Measurements from ENCODE around the gene BEST4. TPM values are rescaled to one million over a fixed set of nuclear protein-coding genes. Genes with fewer than 3 reads are reported as not detected.

BEST4 gene
- total and polyA plus RNA-seq, 2 of the 8 experiments (the other 6 are each of a cell fraction or from before 2014, with no cell fraction given): 0.76 to 1.4 TPM

- Histone ChIP-seq H3K14ac (ENCODE audit: insufficient read length) (no peak overlapping the region), H4K20me1 (replicated peaks in 1 of 2; ENCODE audit: control insufficient read depth in 1 of 2, insufficient read depth in 2 of 2, low read length in 2 of 2) (no peaks in the 10 kb centered on the region), H3K4me2 (ENCODE audit: insufficient read depth in 1 of 2, low read depth in 2 of 2, low read length in 2 of 2) (no peak overlapping the region; a peak in 1 of 4 replicates), H2BK20ac (ENCODE audit: low read length) (no peak overlapping the region), H2BK12ac (ENCODE audit: low read depth, low read length) (no peak overlapping the region), H3K79me2 (ENCODE audit: control insufficient read depth in 1 of 2, insufficient read depth in 2 of 2, low read length in 2 of 2) (no peaks in the 10 kb centered on the region), H2BK120ac (replicated peaks; ENCODE audit: low read depth, low read length) (no peak overlapping the region), H3K4me1 (replicated peaks in 1 of 4; ENCODE audit: control insufficient read depth in 3 of 4, insufficient read depth in 4 of 4, low read length in 3 of 4) (peaks cover 0 to 8% (median 3%) of the 10 kb centered on the region in 4 experiments; a peak in 6 of 7 replicates), H4K5ac (ENCODE audit: insufficient read length, low read depth, low read length) (no peak overlapping the region), H3K4ac (replicated peaks; ENCODE audit: insufficient read length, low read depth, low read length) (no peak overlapping the region), H2AFZ (ENCODE audit: low read length) (no peak overlapping the region), H3K4me3 (ENCODE audit: extremely low read depth in 1 of 4, insufficient read depth in 2 of 4, low read depth in 3 of 4, low read length in 4 of 4) (no peak overlapping the region), H4K8ac (ENCODE audit: extremely low read depth, insufficient read depth, low read length) (peak overlapping the region; percentile 63; the same call in 1 of the 2 replicates), H3K56ac (replicated peaks; ENCODE audit: insufficient read length, low read depth, low read length) (no peak overlapping the region), H3K23ac (ENCODE audit: insufficient read length) (no peak overlapping the region), H2AK5ac (ENCODE audit: low read depth, low read length) (no peak overlapping the region), H2BK5ac (ENCODE audit: low read depth, low read length) (no peak overlapping the region), H2BK15ac (ENCODE audit: low read length) (peak overlapping the region; percentile 61; the same call in 1 of the 2 replicates), H3K27ac (ENCODE audit: low read depth, low read length) (no peak overlapping the region), H3K27me3 (replicated peaks in 1 of 4; ENCODE audit: control insufficient read depth in 3 of 4, extremely low read depth in 1 of 4, insufficient read depth in 3 of 4, low read length in 3 of 4) (no peaks in the 10 kb centered on the region), H3K9ac (replicated peaks in 1 of 4; ENCODE audit: extremely low read depth in 1 of 4, low read depth in 3 of 4, low read length in 3 of 4) (no peak overlapping the region), H3K18ac (ENCODE audit: extremely low read depth, low read length) (no peak overlapping the region; the same call in 1 of the 2 replicates), H4K91ac (replicated peaks; ENCODE audit: insufficient read length, low read length) (no peak overlapping the region), H3K79me1 (ENCODE audit: low read depth, low read length) (no peaks in the 10 kb centered on the region), H3K23me2 (ENCODE audit: low read depth, low read length) (no peaks in the 10 kb centered on the region), H3K9me3 (ENCODE audit: insufficient read depth in 2 of 2, low read depth in 1 of 2, low read length in 1 of 2) (no peaks in the 10 kb centered on the region), H3K36me3 (ENCODE audit: control insufficient read depth in 2 of 4, insufficient read depth in 4 of 4, low read length in 3 of 4) (no peaks in the 10 kb centered on the region)
- TF ChIP-seq RFX5 (IDR thresholded peaks at IDR 0.05; ENCODE audit: borderline replicate concordance, low read depth, low read length) (no peak), RNF2 (IDR thresholded peaks at IDR 0.05; ENCODE audit: borderline replicate concordance, low read depth, low read length, missing control alignments, poor library complexity, severe bottlenecking) (no peak), SAP30 (IDR thresholded peaks at IDR 0.05; ENCODE audit: insufficient read depth, insufficient replicate concordance, low read length) (no peak), NANOG (IDR thresholded peaks at IDR 0.05; ENCODE audit: insufficient read depth, low read depth, low read length, poor library complexity, severe bottlenecking) (no peak), PHF8 (conservative IDR thresholded peaks at IDR 0.05; ENCODE audit: low read depth, low read length) (no peak), TCF12 (IDR thresholded peaks at IDR 0.05; ENCODE audit: low read depth, low read length) (no peak)
- DNase-seq (ENCODE audit: low read depth in 1 of 2, low spot score in 2 of 2): no peak
- 66% methylated on average over 9 of the region's 9 CpGs; no CpG with 5 or more reads in 1 of the 2 experiments for WGBS, 2 experiments (ENCODE audit: extremely low coverage in 1 of 2, insufficient coverage in 1 of 2, insufficient read length in 1 of 2, insufficient replicate concordance in 2 of 2, low coverage in 1 of 2, low lambda C conversion rate in 2 of 2, missing lambda C conversion rate in 1 of 2)
- CTCF ChIA-PET (ENCODE audit: partially characterized antibody): interaction anchor here (0.9 to 5.9 kb wide), 7 partner anchors 9 to 472 kb away, joined by 3 to 36 read pairs (median 9); partner anchors contain the start of genes HECTD3 and UROD
- POLR2A ChIA-PET (ENCODE audit: partially characterized antibody): interaction anchor here (0.6 to 7.7 kb wide), 5 partner anchors 11 to 524 kb away, joined by 3 to 128 read pairs (median 4); no protein-coding TSS in a partner anchor
- no peak for FAIRE-seq
These were observed 43.5 kb upstream of the BEST4 start for GRCh38 chr1:44831516-44831915.
